Right atrium auricular region (tissue), 2 donors: ENCODE measurements around the gene TECPR1. TPM values are rescaled to one million over a fixed set of nuclear protein-coding genes. Genes with fewer than 3 reads are reported as not detected.

Experiments
- DNase-seq: peaks from one replicate; pipeline ENCODE4 v3.0.0-alpha.2; 2019; ENCODE audit warnings: low spot score
- H3K27ac ChIP-seq, 2 donors: fragments of 200-600 bp; sonication (generic); 1 replicate in 1 of 2; 2 replicates in 1 of 2; pipeline ENCODE4 v1.5.1; 2016 to 2019
- H3K27me3 ChIP-seq, 2 donors: fragments of 200-600 bp; sonication (generic); one replicate each; pipeline versions ENCODE4 v1.5.1 to v1.6.0; 2017 to 2019
- H3K36me3 ChIP-seq: fragments of 200-600 bp; sonication (generic); one replicate; pipeline ENCODE4 v1.5.1; 2016
- H3K4me1 ChIP-seq, 2 donors: fragments of 200-600 bp; sonication (generic); one replicate each; pipeline versions ENCODE4 v1.5.1 to v1.6.0; 2017 to 2019
- H3K4me3 ChIP-seq, 2 donors: fragments of 200-600 bp; sonication (generic); 1 replicate in 1 of 2; 2 replicates in 1 of 2; pipeline ENCODE4 v1.5.1; 2017 to 2019; ENCODE audit warnings: mild to moderate bottlenecking in 1 of 2, moderate library complexity in 1 of 2
- H3K9me3 ChIP-seq, 2 donors: fragments of 200-600 bp; sonication (generic); one replicate each; pipeline ENCODE4 v1.5.1; 2019
- CTCF ChIP-seq, 2 donors: fragments of 200-600 bp; sonication (generic); IDR thresholded peaks; one replicate each; pipeline ENCODE4 v1.5.1; 2019; ENCODE audit warnings: antibody characterized with exemption in 2 of 2
- total RNA-seq, 2 donors: library from RNA; depleted of rRNA; stranded (reverse); fragments of >200 nt; gene quantifications; one replicate each; pipeline ENCODE4 v1.1.0, GENCODE V29; 2016

Gene TECPR1
- total RNA-seq, 2 donors from 2014 or later, result 11.5 to 13.9 TPM

- Histone ChIP-seq H3K36me3 (peaks cover 9% of the 10 kb centered on the region), H3K4me1 (no peaks in the 10 kb centered on the region), H3K4me3 (no peak overlapping the region), H3K9me3 (no peaks in the 10 kb centered on the region), H3K27ac (no peak overlapping the region), H3K27me3 (no peaks in the 10 kb centered on the region)
- no peak for TF ChIP-seq CTCF (IDR thresholded peaks at IDR 0.05)
- DNase-seq, result no peak
Observed at GRCh38 chr7:98227939-98228338, 24.1 kb downstream of the TECPR1 start.

GRCh38 chr7:98225913-98226614 lies 26.0 kb downstream of the TECPR1 start:
- TF ChIP-seq CTCF (IDR thresholded peaks at IDR 0.05), result no peak
- Histone ChIP-seq H3K27ac (no peak overlapping the region), H3K27me3 (no peaks in the 10 kb centered on the region), H3K9me3 (no peaks in the 10 kb centered on the region), H3K4me1 (no peaks in the 10 kb centered on the region), H3K4me3 (no peak overlapping the region), H3K36me3 (peaks cover 14% of the 10 kb centered on the region)
- DNase-seq, result no peak

- Histone ChIP-seq H3K4me1 (no peaks in the 10 kb centered on the region), H3K27ac (no peak overlapping the region), H3K9me3 (no peaks in the 10 kb centered on the region), H3K36me3 (peaks cover 14% of the 10 kb centered on the region), H3K27me3 (no peaks in the 10 kb centered on the region), H3K4me3 (no peak overlapping the region)
- TF ChIP-seq CTCF (IDR thresholded peaks at IDR 0.05), result no peak
- no peak for DNase-seq
Observed at GRCh38 chr7:98224701-98225181, 27.3 kb downstream of the TECPR1 start.

- Histone ChIP-seq H3K4me1 (no peaks in the 10 kb centered on the region), H3K27me3 (no peaks in the 10 kb centered on the region), H3K36me3 (peaks cover 14% of the 10 kb centered on the region), H3K27ac (no peak overlapping the region), H3K4me3 (no peak overlapping the region), H3K9me3 (no peaks in the 10 kb centered on the region)
- TF ChIP-seq CTCF (IDR thresholded peaks at IDR 0.05), result no peak
- DNase-seq, result no peak
Observed at GRCh38 chr7:98223898-98224700, 27.9 kb downstream of the TECPR1 start.

- TF ChIP-seq CTCF (IDR thresholded peaks at IDR 0.05), result no peak
- Histone ChIP-seq H3K4me1 (no peaks in the 10 kb centered on the region), H3K4me3 (no peak overlapping the region), H3K27ac (no peak overlapping the region), H3K9me3 (no peaks in the 10 kb centered on the region), H3K27me3 (no peaks in the 10 kb centered on the region), H3K36me3 (peaks cover 14% of the 10 kb centered on the region)
- DNase-seq, result no peak
Observed at GRCh38 chr7:98223351-98223897, 28.6 kb downstream of the TECPR1 start.
